Ascending aorta (tissue), 2 donors: ENCODE data around the gene EPSTI1. TPM values are rescaled to one million over a fixed set of nuclear protein-coding genes. Genes with fewer than 3 reads are reported as not detected.

Source experiments
- DNase-seq, 2 donors: peaks; one replicate each; pipeline ENCODE4 v3.0.0-alpha.2; 2019; ENCODE audit warnings: low spot score in 2 of 2
- H3K27ac ChIP-seq, 2 donors: fragments of 200-600 bp; sonication (generic); one replicate each; pipeline ENCODE4 v1.5.1; 2016 to 2017; ENCODE audit warnings: mild to moderate bottlenecking in 1 of 2
- H3K27me3 ChIP-seq: fragments of 200-600 bp; sonication (generic); one replicate; pipeline ENCODE4 v1.5.1; 2017
- H3K36me3 ChIP-seq, 2 donors: fragments of 200-600 bp; sonication (generic); one replicate each; pipeline ENCODE4 v1.5.1; 2016
- H3K4me1 ChIP-seq, 2 donors: fragments of 200-600 bp; sonication (generic); one replicate each; pipeline ENCODE4 v1.5.1; 2016 to 2017; ENCODE audit warnings: mild to moderate bottlenecking in 1 of 2
- H3K4me3 ChIP-seq, 2 donors: fragments of 200-600 bp; sonication (generic); one replicate each; pipeline ENCODE4 v1.5.1; 2016 to 2017; ENCODE audit warnings: mild to moderate bottlenecking in 1 of 2
- H3K9me3 ChIP-seq, 2 donors: fragments of 200-600 bp; sonication (generic); one replicate each; pipeline ENCODE4 v1.5.1; 2016
- CTCF ChIP-seq, 3 experiments: fragments of 200-600 bp in 2 of 3; fragments of 450-650 bp in 1 of 3; sonication (generic) in 2 of 3; IDR thresholded peaks; one replicate each; pipeline ENCODE4 v1.5.1; 2016 to 2019; ENCODE audit warnings: antibody characterized with exemption in 3 of 3, mild to moderate bottlenecking in 1 of 3, moderate library complexity in 1 of 3
- intact Hi-C: fragments of 100-400 bp; cut with DNase I; formaldehyde crosslinking; loops from one replicate; pipeline ENCODE4 v1.15.1; 2023
- total RNA-seq: library from RNA; depleted of rRNA; stranded (reverse); fragments of >200 nt; gene quantifications from one replicate; pipeline ENCODE4 v1.1.0, GENCODE V29; 2016

Gene EPSTI1
- total RNA-seq, 1 donor from 2014 or later, result 3.2 TPM

- H3K9me3 ChIP-seq, result no peaks in the 10 kb centered on the region
- DNase-seq, result no peak
- intact Hi-C loops, result no loop called here
Observed at GRCh38 chr13:42878721-42879120, 113.3 kb downstream of the EPSTI1 start.

GRCh38 chr13:42876887-42877545 is 115.0 kb downstream of the EPSTI1 start:
- Histone ChIP-seq H3K4me3 (no peak overlapping the region), H3K36me3 (no peaks in the 10 kb centered on the region), H3K9me3 (no peaks in the 10 kb centered on the region), H3K27me3 (no peaks in the 10 kb centered on the region), H3K4me1 (no peaks in the 10 kb centered on the region), H3K27ac (no peak overlapping the region)
- intact Hi-C loops, result no loop called here
- no peak for TF ChIP-seq CTCF (IDR thresholded peaks at IDR 0.05)
- DNase-seq, result no peak

More at GRCh38 chr13:42878721-42879120, 113.3 kb downstream of the EPSTI1 start:
- no peak overlapping the region for H3K27ac ChIP-seq
- no peaks in the 10 kb centered on the region for H3K4me1 ChIP-seq
- H3K36me3 ChIP-seq, result no peaks in the 10 kb centered on the region
- no peak for TF ChIP-seq CTCF (IDR thresholded peaks at IDR 0.05)
- no peaks in the 10 kb centered on the region for H3K27me3 ChIP-seq
- no peak overlapping the region for H3K4me3 ChIP-seq

DNA sequence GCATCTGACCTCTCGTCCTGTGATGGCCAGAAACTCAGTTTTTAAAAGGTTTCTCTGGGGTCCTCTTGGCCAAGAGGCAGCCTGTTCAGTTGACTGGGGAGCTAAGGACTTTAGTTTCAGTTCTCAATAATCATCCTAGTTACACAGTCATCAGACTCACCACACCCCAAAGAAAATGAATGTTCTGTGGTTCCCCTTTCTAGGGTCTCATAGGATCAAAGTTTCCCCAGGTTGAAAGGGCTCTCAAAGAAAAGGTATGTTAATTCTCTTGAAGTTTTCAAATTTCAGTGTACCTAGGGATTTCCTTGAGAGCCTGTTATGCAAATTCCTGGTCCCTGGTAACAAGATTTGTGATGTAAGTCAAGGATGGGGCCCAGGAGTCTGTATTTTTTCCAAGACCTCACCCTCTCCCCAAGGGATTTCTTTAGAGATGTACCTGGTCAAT is 115.7 kb downstream of the EPSTI1 start:
- DNase-seq, result no peak
- intact Hi-C loops, result no loop called here
- H3K27ac ChIP-seq, result no peak overlapping the region
- H3K4me3 ChIP-seq, result no peak overlapping the region
- H3K36me3 ChIP-seq, result no peaks in the 10 kb centered on the region
- H3K27me3 ChIP-seq, result no peaks in the 10 kb centered on the region
- no peaks in the 10 kb centered on the region for H3K4me1 ChIP-seq
- no peaks in the 10 kb centered on the region for H3K9me3 ChIP-seq
- TF ChIP-seq CTCF (IDR thresholded peaks at IDR 0.05), result no peak

GRCh38 chr13:42875475-42876269 is 116.4 kb downstream of the EPSTI1 start:
- Histone ChIP-seq H3K4me1 (no peaks in the 10 kb centered on the region), H3K36me3 (no peaks in the 10 kb centered on the region), H3K4me3 (no peak overlapping the region), H3K9me3 (no peaks in the 10 kb centered on the region), H3K27me3 (no peaks in the 10 kb centered on the region), H3K27ac (no peak overlapping the region)
- DNase-seq, result no peak
- intact Hi-C loops, result no loop called here
- TF ChIP-seq CTCF (IDR thresholded peaks at IDR 0.05), result no peak

DNA sequence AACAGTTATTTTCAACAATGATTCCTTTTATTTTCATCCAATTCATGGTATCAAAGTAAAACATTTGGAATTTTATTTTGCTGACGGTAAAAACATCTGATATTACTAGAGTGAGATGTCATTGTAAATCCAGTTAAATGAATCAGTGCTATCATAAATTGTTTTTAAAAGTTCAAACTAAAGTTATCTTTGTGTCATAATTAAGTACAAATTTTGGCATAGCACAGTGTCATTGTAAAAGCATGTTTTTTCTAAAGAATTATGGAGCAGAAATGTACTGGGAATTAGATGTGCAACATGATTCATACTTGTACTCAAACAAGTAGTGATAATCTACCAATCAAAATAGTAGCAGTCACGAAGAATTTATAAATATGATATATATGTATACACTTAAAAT is 117.8 kb downstream of the EPSTI1 start:
- H3K27me3 ChIP-seq, result no peaks in the 10 kb centered on the region
- H3K27ac ChIP-seq, result no peak overlapping the region
- no peak for DNase-seq
- H3K9me3 ChIP-seq, result no peaks in the 10 kb centered on the region
- no peaks in the 10 kb centered on the region for H3K4me1 ChIP-seq
- H3K36me3 ChIP-seq, result no peaks in the 10 kb centered on the region
- no peak for TF ChIP-seq CTCF (IDR thresholded peaks at IDR 0.05)
- intact Hi-C loops, result no loop called here
- H3K4me3 ChIP-seq, result no peak overlapping the region
